Right lobe of liver (tissue), 4 donors: ENCODE measurements around the gene HPSE2.

Experiments used
- CTCF ChIP-seq, 4 donors: fragments of 200-600 bp in 3 of 4; fragments of 450-650 bp in 1 of 4; IDR thresholded peaks; one replicate each; pipeline versions ENCODE4 v1.5.1 to v1.8.0; 2016 to 2022; ENCODE audit warnings: antibody characterized with exemption in 4 of 4, mild to moderate bottlenecking in 2 of 4
- POLR2A ChIP-seq: fragments of 450-650 bp; IDR thresholded peaks from one replicate; pipeline ENCODE4 v1.6.1; 2017; ENCODE audit warnings: antibody characterized with exemption, mild to moderate bottlenecking
- donor health status: DM: no; HTN: no; CAD: no.
- donor health status: DM: no; HTN: no; CAD: no.
- donor health status: DM: no; HTN: yes; CAD: no.

- TF ChIP-seq CTCF (IDR thresholded peaks at IDR 0.05) (no peak), POLR2A (no peak)
These were observed 435.4 kb downstream of the HPSE2 start for GRCh38 chr10:98800263-98800662.
